ENCODE data around the gene PLEKHH3.

PLEKHH3 gene

GRCh38 chr17:42686520-42687128, 9.8 kb upstream of the PLEKHH3 start:
- DNase-seq = no peak

GRCh38 chr17:42685831-42686230, 9.0 kb upstream of the PLEKHH3 start:
- DNase-seq = no peak

GRCh38 chr17:42684929-42685556, 8.2 kb upstream of the PLEKHH3 start:
- DNase-seq = no peak

- no peak for DNase-seq
Measured at GRCh38 chr17:42683407-42684034, 6.7 kb upstream of the PLEKHH3 start.

- DNase-seq = no peak
Measured at GRCh38 chr17:42682722-42683403, 6.1 kb upstream of the PLEKHH3 start.

GRCh38 chr17:42681976-42682721, 5.4 kb upstream of the PLEKHH3 start, which contains the start of gene CNTNAP1:
Gene CNTNAP1, plus strand, starts transcription at chr17:42682531. Its CDS starts 299 bp downstream, at chr17:42682830.
- DNase-seq = no peak

- no peak for DNase-seq
Measured at GRCh38 chr17:42680331-42680808, 3.6 kb upstream of the PLEKHH3 start.

GRCh38 chr17:42679492-42680330, 2.9 kb upstream of the PLEKHH3 start:
- DNase-seq = peak; percentile 73

GRCh38 chr17:42678951-42679491, 2.2 kb upstream of the PLEKHH3 start:
- peak; percentile 46 for DNase-seq

- DNase-seq = peak; percentile 65
Measured at GRCh38 chr17:42677921-42678781, 1.4 kb upstream of the PLEKHH3 start.

- peak; percentile 95 for DNase-seq
Measured at GRCh38 chr17:42677012-42677857, 441 bp upstream of the PLEKHH3 start.

- DNase-seq = no peak
Measured at GRCh38 chr17:42675965-42676423, 800 bp downstream of the PLEKHH3 start.

- DNase-seq = no peak
Measured at GRCh38 chr17:42675348-42675964, 1.3 kb downstream of the PLEKHH3 start.

GRCh38 chr17:42674755-42675347, 1.9 kb downstream of the PLEKHH3 start:
- DNase-seq = no peak

- no peak for DNase-seq
Measured at GRCh38 chr17:42673885-42674754, 2.7 kb downstream of the PLEKHH3 start.

GRCh38 chr17:42673266-42673884, 3.4 kb downstream of the PLEKHH3 start:
- no peak for DNase-seq

- no peak for DNase-seq
Measured at GRCh38 chr17:42672038-42672437, 4.8 kb downstream of the PLEKHH3 start.
